Raji (cell line): ENCODE measurements around the gene UVSSA.

ENCODE experiments used
- POLR2A ChIP-seq: IDR thresholded peaks from 2 replicates; pipeline ENCODE4 v1.6.1; 2011; ENCODE audit warnings: low read depth, low read length, control low read depth; ENCODE audit not compliant: insufficient read depth

UVSSA gene

GRCh38 chr4:1361431-1361830, 14.4 kb downstream of the UVSSA start:
- no peak for TF ChIP-seq POLR2A

- TF ChIP-seq POLR2A = no peak
These were observed 15.0 kb downstream of the UVSSA start for GRCh38 chr4:1362046-1362445.

- no peak for TF ChIP-seq POLR2A
These were observed 15.5 kb downstream of the UVSSA start for GRCh38 chr4:1362521-1362920.

- TF ChIP-seq POLR2A = no peak
These were observed 16.5 kb downstream of the UVSSA start for GRCh38 chr4:1363513-1363912.

- no peak for TF ChIP-seq POLR2A
These were observed 17.2 kb downstream of the UVSSA start for GRCh38 chr4:1364217-1364616.

- TF ChIP-seq POLR2A = no peak
These were observed 17.7 kb downstream of the UVSSA start for GRCh38 chr4:1364748-1365147.

GRCh38 chr4:1365271-1366178, 18.5 kb downstream of the UVSSA start:
- no peak for TF ChIP-seq POLR2A

GRCh38 chr4:1366371-1367229, 19.6 kb downstream of the UVSSA start:
- TF ChIP-seq POLR2A = no peak

- no peak for TF ChIP-seq POLR2A
These were observed 20.4 kb downstream of the UVSSA start for GRCh38 chr4:1367230-1367935.

- TF ChIP-seq POLR2A = no peak
These were observed 20.9 kb downstream of the UVSSA start for GRCh38 chr4:1367936-1368289.

- no peak for TF ChIP-seq POLR2A
These were observed 21.5 kb downstream of the UVSSA start for GRCh38 chr4:1368421-1369090.

- no peak for TF ChIP-seq POLR2A
These were observed 22.1 kb downstream of the UVSSA start for GRCh38 chr4:1369091-1369450.

- TF ChIP-seq POLR2A = no peak
These were observed 22.6 kb downstream of the UVSSA start for GRCh38 chr4:1369479-1370079.

GRCh38 chr4:1370321-1371124, 23.5 kb downstream of the UVSSA start:
- TF ChIP-seq POLR2A = no peak
